Astrocyte of the hippocampus (primary cell): ENCODE results near the gene CPVL.

Experiments used
- DNase-seq: peaks from one replicate; pipeline ENCODE4 v3.0.0; 2011; ENCODE audit warnings: low read depth, low spot score

The CPVL gene

GRCh38 chr7:29146057-29146706 is at the start of gene CPVL:
CPVL (minus strand) TSS chr7:29146537; CDS start chr7:29121061, 25,476 bp downstream.
- DNase-seq, result peak; percentile 60

GRCh38 chr7:29194594-29195427 is 48.5 kb upstream of the CPVL start, which contains the start of gene CHN2:
CHN2 (plus strand) TSS chr7:29194775.
- DNase-seq, result peak; percentile 66

GRCh38 chr7:29194206-29194593 is 47.9 kb upstream of the CPVL start:
- no peak for DNase-seq

GRCh38 chr7:29193316-29194205 is 47.2 kb upstream of the CPVL start:
- DNase-seq, result no peak

GRCh38 chr7:29192811-29193210 is 46.5 kb upstream of the CPVL start:
- no peak for DNase-seq

- DNase-seq, result no peak
Observed at GRCh38 chr7:29192323-29192722, 46.0 kb upstream of the CPVL start.

GRCh38 chr7:29190349-29191045 is 44.2 kb upstream of the CPVL start:
- DNase-seq, result no peak

- peak; percentile 69 for DNase-seq
Observed at GRCh38 chr7:29189743-29190201, 43.4 kb upstream of the CPVL start.

GRCh38 chr7:29185613-29186012 is 39.3 kb upstream of the CPVL start:
- no peak for DNase-seq

- no peak for DNase-seq
Observed at GRCh38 chr7:29184599-29184998, 38.3 kb upstream of the CPVL start.

DNA sequence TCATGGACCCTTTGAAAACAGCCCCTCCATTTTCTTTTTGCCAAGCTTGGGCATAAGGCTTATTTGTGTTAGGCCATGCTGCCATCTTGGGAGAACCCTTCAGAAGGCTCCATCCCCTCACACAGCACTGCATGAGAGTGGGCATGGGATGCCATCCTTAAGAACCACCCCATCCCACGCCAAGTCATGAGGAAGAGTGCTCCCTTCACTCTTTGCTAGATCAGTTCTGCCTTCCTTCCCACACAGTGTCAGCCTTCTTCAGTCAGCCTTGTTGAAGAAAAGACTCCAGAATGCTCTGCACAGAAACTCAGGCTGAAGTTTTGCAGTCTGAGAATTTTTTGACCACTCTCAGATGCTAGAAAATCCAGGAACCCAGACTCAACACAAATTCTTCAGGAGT is 32.8 kb upstream of the CPVL start:
- DNase-seq, result no peak

- no peak for DNase-seq
Observed at GRCh38 chr7:29177963-29178600, 31.7 kb upstream of the CPVL start.

DNA sequence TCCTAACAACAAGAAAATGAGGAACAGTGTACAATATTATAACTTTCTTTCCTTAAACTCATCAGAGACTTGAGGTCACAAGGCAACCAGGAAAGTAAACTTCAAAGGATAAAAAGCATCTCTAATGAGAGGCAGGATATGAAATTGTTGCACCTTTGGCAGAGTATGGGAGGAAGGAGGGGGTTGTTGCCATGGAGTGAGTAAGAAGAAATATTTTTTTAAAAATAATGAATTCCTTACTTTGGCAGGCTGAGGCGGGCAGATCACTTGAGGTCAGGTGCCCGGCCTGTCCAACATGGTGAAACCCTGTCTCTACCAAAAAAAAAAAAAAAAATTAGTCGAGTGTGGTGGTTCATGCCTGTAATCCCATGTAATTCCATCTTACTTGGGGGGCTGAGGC is 27.1 kb upstream of the CPVL start:
- no peak for DNase-seq

DNA sequence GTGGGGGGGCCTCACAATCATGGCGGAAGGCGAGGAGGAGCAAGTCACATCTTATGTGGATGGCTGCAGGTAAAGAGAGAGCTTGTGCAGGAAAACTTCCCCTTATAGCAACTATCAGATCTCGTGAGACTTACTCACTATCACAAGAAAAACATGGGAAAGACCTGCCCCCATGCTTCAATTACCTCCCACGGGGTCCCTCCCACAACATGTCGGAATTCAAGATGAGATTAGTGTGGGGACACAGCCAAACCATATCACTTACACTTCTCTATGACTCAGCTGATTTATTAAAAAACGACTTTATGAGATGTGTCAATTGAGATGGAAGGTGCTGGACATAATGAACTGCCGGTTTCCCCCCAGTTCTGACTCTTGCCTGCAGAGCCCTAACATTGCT is 24.4 kb upstream of the CPVL start:
- no peak for DNase-seq

DNA sequence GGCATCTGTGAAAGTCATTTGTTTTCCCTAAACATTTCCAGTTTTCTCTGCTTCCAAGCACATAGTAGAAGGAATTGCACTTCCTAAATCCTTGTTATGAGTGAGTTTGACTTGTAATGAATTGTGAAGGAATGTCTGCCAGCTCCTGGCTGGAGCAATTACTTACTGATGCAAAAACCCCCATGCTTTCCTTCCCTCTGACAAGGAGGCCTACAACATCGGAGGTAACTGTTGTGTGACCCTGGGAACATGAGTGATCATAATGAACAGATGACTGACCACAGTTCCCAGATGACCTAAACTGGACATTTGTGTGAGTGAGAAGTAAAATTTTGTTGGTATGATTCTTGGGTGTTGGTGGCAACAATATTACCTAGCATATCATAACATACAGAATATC is 21.4 kb upstream of the CPVL start:
- DNase-seq, result no peak

DNA sequence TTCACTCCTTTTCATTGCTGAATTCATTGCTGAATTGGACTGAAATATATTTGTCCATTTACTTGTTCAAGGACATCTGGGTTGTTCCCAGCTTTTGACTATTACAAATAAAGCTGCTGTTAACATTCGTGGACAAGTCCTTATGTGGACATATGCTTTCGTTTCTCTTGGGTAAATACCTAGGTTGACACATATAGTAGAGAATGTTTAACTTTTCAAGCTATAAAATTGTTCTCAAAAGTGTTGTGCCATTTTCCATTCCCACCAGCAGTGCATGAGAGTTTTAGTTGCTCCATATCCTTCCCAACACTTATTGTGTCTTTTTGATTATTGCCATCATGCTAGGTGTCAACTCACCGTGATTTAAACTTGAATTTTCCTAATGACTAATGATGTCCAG is 17.5 kb upstream of the CPVL start:
- DNase-seq, result no peak

GRCh38 chr7:29162577-29162976 is 16.2 kb upstream of the CPVL start:
- no peak for DNase-seq

GRCh38 chr7:29161231-29161630 is 14.9 kb upstream of the CPVL start:
- peak; percentile 4 for DNase-seq

- DNase-seq, result no peak
Observed at GRCh38 chr7:29160080-29160479, 13.7 kb upstream of the CPVL start.

GRCh38 chr7:29158795-29159423 is 12.6 kb upstream of the CPVL start:
- no peak for DNase-seq
